ENCODE data around the gene DNAH8.

Gene DNAH8

GRCh38 chr6:38973178-38974057 is 258.3 kb downstream of the DNAH8 start:
- no peaks in the 10 kb centered on the region for H3K9me3 ChIP-seq (ENCODE audit: control insufficient read depth, insufficient read depth, low read length)
- no peaks in the 10 kb centered on the region for H3K36me3 ChIP-seq (ENCODE audit: insufficient read depth, low read length)
- H3K9ac ChIP-seq (ENCODE audit: low read depth, low read length), result no peak overlapping the region
- no peaks in the 10 kb centered on the region for H3K4me1 ChIP-seq (ENCODE audit: insufficient read depth, low read length)

GRCh38 chr6:38974389-38975151 is 259.5 kb downstream of the DNAH8 start:
- no peak overlapping the region for H3K9ac ChIP-seq (ENCODE audit: low read depth, low read length)
- H3K9me3 ChIP-seq (ENCODE audit: control insufficient read depth, insufficient read depth, low read length), result no peaks in the 10 kb centered on the region
- no peaks in the 10 kb centered on the region for H3K4me1 ChIP-seq (ENCODE audit: insufficient read depth, low read length)
- H3K36me3 ChIP-seq (ENCODE audit: insufficient read depth, low read length), result no peaks in the 10 kb centered on the region

GRCh38 chr6:38975621-38976049 is 260.5 kb downstream of the DNAH8 start:
- no peaks in the 10 kb centered on the region for H3K36me3 ChIP-seq (ENCODE audit: insufficient read depth, low read length)
- no peak overlapping the region for H3K9ac ChIP-seq (ENCODE audit: low read depth, low read length)
- H3K4me1 ChIP-seq (ENCODE audit: insufficient read depth, low read length), result no peaks in the 10 kb centered on the region
- no peaks in the 10 kb centered on the region for H3K9me3 ChIP-seq (ENCODE audit: control insufficient read depth, insufficient read depth, low read length)

- Histone ChIP-seq H3K9ac (ENCODE audit: low read depth, low read length) (no peak overlapping the region), H3K9me3 (ENCODE audit: control insufficient read depth, insufficient read depth, low read length) (no peaks in the 10 kb centered on the region), H3K36me3 (ENCODE audit: insufficient read depth, low read length) (no peaks in the 10 kb centered on the region), H3K4me1 (ENCODE audit: insufficient read depth, low read length) (no peaks in the 10 kb centered on the region)
Measured at GRCh38 chr6:38976051-38976450, 260.9 kb downstream of the DNAH8 start.

GRCh38 chr6:38976801-38977500 is 261.8 kb downstream of the DNAH8 start:
- Histone ChIP-seq H3K36me3 (ENCODE audit: insufficient read depth, low read length) (no peaks in the 10 kb centered on the region), H3K4me1 (ENCODE audit: insufficient read depth, low read length) (no peaks in the 10 kb centered on the region), H3K9ac (ENCODE audit: low read depth, low read length) (no peak overlapping the region), H3K9me3 (ENCODE audit: control insufficient read depth, insufficient read depth, low read length) (no peaks in the 10 kb centered on the region)

GRCh38 chr6:38978139-38978704 is 263.1 kb downstream of the DNAH8 start:
- Histone ChIP-seq H3K36me3 (ENCODE audit: insufficient read depth, low read length) (no peaks in the 10 kb centered on the region), H3K4me1 (ENCODE audit: insufficient read depth, low read length) (0 out of 2 replicates have a peak, but pooled peaks cover 8% of the 10 kb centered on the region), H3K9me3 (ENCODE audit: control insufficient read depth, insufficient read depth, low read length) (no peaks in the 10 kb centered on the region), H3K9ac (ENCODE audit: low read depth, low read length) (no peak overlapping the region)

GRCh38 chr6:38982470-38982869 is 267.4 kb downstream of the DNAH8 start:
- H3K4me1 ChIP-seq (ENCODE audit: insufficient read depth, low read length), result peaks cover 8% of the 10 kb centered on the region; the same call in 1 of the 2 replicates
- H3K36me3 ChIP-seq (ENCODE audit: insufficient read depth, low read length), result no peaks in the 10 kb centered on the region
- H3K9ac ChIP-seq (ENCODE audit: low read depth, low read length), result no peak overlapping the region
- H3K9me3 ChIP-seq (ENCODE audit: control insufficient read depth, insufficient read depth, low read length), result no peaks in the 10 kb centered on the region

- Histone ChIP-seq H3K36me3 (ENCODE audit: insufficient read depth, low read length) (no peaks in the 10 kb centered on the region), H3K9ac (ENCODE audit: low read depth, low read length) (no peak overlapping the region)
Measured at GRCh38 chr6:38984723-38985122, 269.6 kb downstream of the DNAH8 start.

GRCh38 chr6:38985839-38986238 is 270.7 kb downstream of the DNAH8 start:
- Histone ChIP-seq H3K36me3 (ENCODE audit: insufficient read depth, low read length) (no peaks in the 10 kb centered on the region), H3K9me3 (ENCODE audit: control insufficient read depth, insufficient read depth, low read length) (no peaks in the 10 kb centered on the region), H3K9ac (ENCODE audit: low read depth, low read length) (no peak overlapping the region), H3K4me1 (ENCODE audit: insufficient read depth, low read length) (peaks cover 12% of the 10 kb centered on the region; the same call in 1 of the 2 replicates)

More at GRCh38 chr6:38984723-38985122, 269.6 kb downstream of the DNAH8 start:
- H3K9me3 ChIP-seq (ENCODE audit: control insufficient read depth, insufficient read depth, low read length), result no peaks in the 10 kb centered on the region
- H3K4me1 ChIP-seq (ENCODE audit: insufficient read depth, low read length), result peaks cover 8% of the 10 kb centered on the region; the same call in 1 of the 2 replicates

GRCh38 chr6:38987503-38987902 is 272.4 kb downstream of the DNAH8 start:
- peaks cover 8% of the 10 kb centered on the region; the same call in 1 of the 2 replicates for H3K4me1 ChIP-seq (ENCODE audit: insufficient read depth, low read length)
- H3K9ac ChIP-seq (ENCODE audit: low read depth, low read length), result no peak overlapping the region
- no peaks in the 10 kb centered on the region for H3K9me3 ChIP-seq (ENCODE audit: control insufficient read depth, insufficient read depth, low read length)
- H3K36me3 ChIP-seq (ENCODE audit: insufficient read depth, low read length), result no peaks in the 10 kb centered on the region

GRCh38 chr6:38988736-38989449 is 273.8 kb downstream of the DNAH8 start:
- no peaks in the 10 kb centered on the region for H3K36me3 ChIP-seq (ENCODE audit: insufficient read depth, low read length)
- no peaks in the 10 kb centered on the region for H3K9me3 ChIP-seq (ENCODE audit: control insufficient read depth, insufficient read depth, low read length)
- H3K4me1 ChIP-seq (ENCODE audit: insufficient read depth, low read length), result peaks cover 4% of the 10 kb centered on the region; the same call in 1 of the 2 replicates
- no peak overlapping the region for H3K9ac ChIP-seq (ENCODE audit: low read depth, low read length)

GRCh38 chr6:38990475-38990874 is 275.4 kb downstream of the DNAH8 start:
- H3K9me3 ChIP-seq (ENCODE audit: control insufficient read depth, insufficient read depth, low read length), result no peaks in the 10 kb centered on the region
- no peak overlapping the region for H3K9ac ChIP-seq (ENCODE audit: low read depth, low read length)
- H3K4me1 ChIP-seq (ENCODE audit: insufficient read depth, low read length), result 0 out of 2 replicates have a peak, but pooled peaks cover 4% of the 10 kb centered on the region
- H3K36me3 ChIP-seq (ENCODE audit: insufficient read depth, low read length), result no peaks in the 10 kb centered on the region

GRCh38 chr6:38996676-38997075 is 281.6 kb downstream of the DNAH8 start:
- Histone ChIP-seq H3K4me1 (ENCODE audit: insufficient read depth, low read length) (no peaks in the 10 kb centered on the region), H3K9me3 (ENCODE audit: control insufficient read depth, insufficient read depth, low read length) (no peaks in the 10 kb centered on the region), H3K36me3 (ENCODE audit: insufficient read depth, low read length) (no peaks in the 10 kb centered on the region), H3K9ac (ENCODE audit: low read depth, low read length) (no peak overlapping the region)

All from ES-I3 (cell line).